ENCODE data around the gene WBP2. TPM values are rescaled to one million over a fixed set of nuclear protein-coding genes. Genes with fewer than 3 reads are reported as not detected.

Gene WBP2
- total RNA-seq, 4 donors from 2014 or later = 64.9 to 99.4 (median 76.9) TPM

DNA sequence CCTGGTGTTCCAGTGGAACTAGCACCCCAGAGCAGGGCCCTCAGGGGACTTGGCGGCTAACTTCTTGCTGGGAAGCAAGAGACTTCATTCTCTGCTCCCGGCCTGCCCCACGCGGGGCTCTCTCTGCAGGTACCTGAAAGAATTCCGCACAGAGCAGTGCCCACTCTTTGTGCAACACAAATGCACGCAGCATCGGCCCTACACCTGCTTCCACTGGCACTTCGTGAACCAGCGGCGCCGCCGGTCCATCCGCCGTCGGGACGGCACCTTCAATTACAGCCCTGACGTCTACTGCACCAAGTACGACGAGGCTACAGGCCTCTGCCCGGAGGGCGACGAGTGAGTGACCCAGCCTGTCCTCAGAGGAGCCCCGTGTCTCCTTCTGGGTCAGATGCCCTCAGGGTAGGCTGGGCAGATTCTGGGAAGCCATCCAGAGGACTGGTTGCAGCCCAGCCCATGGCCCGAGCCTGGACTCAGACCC is 45.5 kb downstream of the WBP2 start:
- DNase-seq (ENCODE audit: low spot score in 2 of 2) = peak in 1 of 2 donors; percentile 62
- TF ChIP-seq, protein P1, sequence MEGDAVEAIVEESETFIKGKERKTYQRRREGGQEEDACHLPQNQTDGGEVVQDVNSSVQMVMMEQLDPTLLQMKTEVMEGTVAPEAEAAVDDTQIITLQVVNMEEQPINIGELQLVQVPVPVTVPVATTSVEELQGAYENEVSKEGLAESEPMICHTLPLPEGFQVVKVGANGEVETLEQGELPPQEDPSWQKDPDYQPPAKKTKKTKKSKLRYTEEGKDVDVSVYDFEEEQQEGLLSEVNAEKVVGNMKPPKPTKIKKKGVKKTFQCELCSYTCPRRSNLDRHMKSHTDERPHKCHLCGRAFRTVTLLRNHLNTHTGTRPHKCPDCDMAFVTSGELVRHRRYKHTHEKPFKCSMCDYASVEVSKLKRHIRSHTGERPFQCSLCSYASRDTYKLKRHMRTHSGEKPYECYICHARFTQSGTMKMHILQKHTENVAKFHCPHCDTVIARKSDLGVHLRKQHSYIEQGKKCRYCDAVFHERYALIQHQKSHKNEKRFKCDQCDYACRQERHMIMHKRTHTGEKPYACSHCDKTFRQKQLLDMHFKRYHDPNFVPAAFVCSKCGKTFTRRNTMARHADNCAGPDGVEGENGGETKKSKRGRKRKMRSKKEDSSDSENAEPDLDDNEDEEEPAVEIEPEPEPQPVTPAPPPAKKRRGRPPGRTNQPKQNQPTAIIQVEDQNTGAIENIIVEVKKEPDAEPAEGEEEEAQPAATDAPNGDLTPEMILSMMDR (IDR thresholded peaks at IDR 0.05) = no peak
- TF ChIP-seq EP300 (IDR thresholded peaks at IDR 0.05) (no peak), POLR2AphosphoS5 (IDR thresholded peaks at IDR 0.05) (no peak)
- WGBS = 87% methylated on average over 6 of the region's 24 CpGs

DNA sequence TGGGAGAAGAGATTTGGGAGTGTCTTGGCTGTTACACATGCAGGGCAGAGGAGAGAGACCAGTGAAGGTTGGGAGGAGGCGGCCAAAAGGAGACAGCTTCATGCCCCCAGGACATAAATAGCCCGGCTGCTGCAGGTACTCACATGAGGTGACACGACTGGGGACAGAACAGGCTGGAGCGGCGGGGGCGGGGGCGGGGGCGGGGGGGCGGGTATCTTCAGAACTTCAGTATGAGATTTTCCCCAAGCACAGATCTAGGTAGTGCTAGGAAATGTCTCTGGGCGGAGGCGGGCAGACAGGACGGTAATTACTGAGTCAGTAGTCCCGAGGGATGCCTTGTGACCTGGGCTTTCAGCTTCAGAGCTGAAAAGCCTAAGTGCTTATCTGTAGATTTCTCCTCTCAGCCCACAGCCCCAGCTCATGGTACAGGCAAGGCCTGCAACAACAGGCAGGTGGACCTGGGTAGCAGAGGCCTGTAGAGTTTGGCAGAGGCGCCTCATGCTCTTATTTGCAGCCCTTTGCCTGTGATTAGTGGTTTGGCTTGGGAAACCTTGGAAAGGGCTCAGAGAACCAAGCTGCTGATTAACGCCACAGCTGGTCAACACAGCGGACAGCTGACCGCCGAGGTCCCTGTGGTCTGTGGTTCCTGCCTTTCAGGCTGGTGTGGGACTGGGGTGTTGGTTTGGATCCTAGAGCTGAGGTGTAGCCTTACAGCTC is 46.1 kb downstream of the WBP2 start:
- Histone ChIP-seq H3K9me3 (no peaks in the 10 kb centered on the region), H3K27ac (peak overlapping the region; percentile 91), H3K4me3 (no peak overlapping the region), H3K27me3 (no peaks in the 10 kb centered on the region), H3K4me1 (peaks cover 61% of the 10 kb centered on the region), H3K36me3 (peaks cover 28% of the 10 kb centered on the region)
- peak in 1 of 3 donors; percentile 40 for TF ChIP-seq POLR2AphosphoS5 (IDR thresholded peaks at IDR 0.05)
- TF ChIP-seq POLR2A (IDR thresholded peaks at IDR 0.05) = no peak
- TF ChIP-seq, protein P1 (IDR thresholded peaks at IDR 0.05) = no peak
- WGBS = 26% methylated on average over 4 of the region's 18 CpGs
- DNase-seq (ENCODE audit: low spot score in 2 of 2) = peak in 1 of 2 donors; percentile 86

More for the DNA sequence above, 45.5 kb downstream of the WBP2 start:
- H3K4me3 ChIP-seq = no peak overlapping the region
- H3K4me1 ChIP-seq = peaks cover 62% of the 10 kb centered on the region
- peaks cover 29% of the 10 kb centered on the region for H3K36me3 ChIP-seq
- peak overlapping the region; percentile 91 for H3K27ac ChIP-seq
- H3K9me3 ChIP-seq = no peaks in the 10 kb centered on the region
- no peaks in the 10 kb centered on the region for H3K27me3 ChIP-seq

DNA sequence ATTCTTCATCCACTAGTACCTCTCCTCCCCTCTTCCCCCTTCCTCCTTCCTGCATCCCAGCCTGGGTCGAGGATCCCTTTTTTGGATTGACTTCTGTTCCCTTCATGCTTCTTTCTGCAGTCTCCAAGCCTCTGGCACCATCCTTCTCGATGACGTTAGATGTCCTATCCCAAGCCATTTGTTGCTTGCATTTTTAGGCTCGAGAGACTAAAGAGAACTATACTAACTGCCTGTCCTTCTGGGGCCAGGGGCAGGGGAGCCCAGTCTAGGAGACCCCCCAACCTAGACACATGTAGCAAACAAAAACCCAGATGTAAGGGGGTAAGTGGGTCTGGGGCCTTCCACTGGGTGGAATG is 46.6 kb downstream of the WBP2 start:
- Histone ChIP-seq H3K4me1 (peaks cover 58% of the 10 kb centered on the region), H3K27me3 (no peaks in the 10 kb centered on the region), H3K36me3 (peaks cover 22% of the 10 kb centered on the region), H3K4me3 (no peak overlapping the region), H3K9me3 (no peaks in the 10 kb centered on the region), H3K27ac (peak overlapping the region; percentile 91)
- no peak for TF ChIP-seq EP300 (IDR thresholded peaks at IDR 0.05)
- DNase-seq (ENCODE audit: low spot score in 2 of 2) = peak in 1 of 2 donors; percentile 43
- WGBS = 24% methylated on average over 4 of the region's 4 CpGs

DNA sequence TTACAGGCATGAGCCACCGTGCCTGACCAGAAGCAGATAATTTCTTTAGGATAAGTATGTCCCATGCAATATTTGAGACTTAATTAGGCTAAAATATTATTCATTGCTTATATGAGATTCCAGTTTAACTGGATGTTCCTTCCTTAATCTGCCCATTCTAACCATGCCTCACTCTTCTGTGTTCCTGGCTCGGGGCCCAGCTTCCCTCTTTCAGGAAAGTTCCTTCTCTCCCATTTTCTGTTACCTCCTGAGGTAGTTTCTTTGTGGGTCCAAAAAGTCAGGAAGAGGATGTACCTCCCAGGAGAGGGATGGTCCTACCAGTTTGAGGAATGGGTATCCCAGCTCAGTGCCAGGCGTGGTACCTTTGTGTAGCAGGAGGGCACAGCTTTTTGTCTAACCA is 47.3 kb downstream of the WBP2 start:
- H3K36me3 ChIP-seq = peaks cover 16% of the 10 kb centered on the region
- no peak for DNase-seq (ENCODE audit: low spot score in 2 of 2)
- no peaks in the 10 kb centered on the region for H3K27me3 ChIP-seq
- H3K4me1 ChIP-seq = peaks cover 54% of the 10 kb centered on the region
- no peaks in the 10 kb centered on the region for H3K9me3 ChIP-seq
- peak overlapping the region; percentile 91 for H3K27ac ChIP-seq
- no peak overlapping the region for H3K4me3 ChIP-seq
- TF ChIP-seq, protein P1 (IDR thresholded peaks at IDR 0.05) = no peak
- no peak for TF ChIP-seq EP300 (IDR thresholded peaks at IDR 0.05)
- no peak for TF ChIP-seq POLR2AphosphoS5 (IDR thresholded peaks at IDR 0.05)
- WGBS = 72% methylated on average over 3 of the region's 3 CpGs

DNA sequence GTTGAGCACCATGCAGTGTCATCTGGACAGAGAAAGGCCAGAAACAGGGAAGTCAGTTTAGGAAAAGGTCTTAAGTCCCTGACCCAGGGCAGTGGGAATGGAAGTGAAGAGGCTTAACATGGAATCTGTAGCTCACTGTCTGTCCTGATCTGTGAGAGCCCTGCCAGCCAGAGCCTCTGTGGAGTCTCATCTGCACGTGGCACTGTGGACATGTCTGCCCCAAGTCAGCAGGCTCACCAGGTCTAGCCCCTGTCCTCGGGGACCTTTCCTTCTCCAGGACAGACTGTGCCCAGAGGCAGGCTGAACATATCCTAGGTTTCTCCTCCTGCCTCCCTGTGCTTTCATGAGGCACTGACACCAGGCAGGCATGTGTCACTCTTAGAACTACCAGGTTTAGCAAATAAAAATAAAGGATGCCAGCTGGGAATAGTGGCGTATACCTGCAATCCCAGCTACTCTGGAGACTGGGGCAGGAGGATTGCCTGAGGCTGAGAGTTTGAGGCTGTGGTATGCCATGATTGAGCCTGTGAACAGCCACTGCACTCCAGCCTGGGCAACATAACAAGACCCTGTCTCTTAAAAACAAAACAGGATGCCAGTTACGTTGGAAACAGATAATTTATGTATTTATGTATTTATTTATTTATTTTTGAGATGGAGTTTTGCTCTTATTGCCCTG is 48.2 kb downstream of the WBP2 start:
- H3K27me3 ChIP-seq = no peaks in the 10 kb centered on the region
- H3K9me3 ChIP-seq = no peaks in the 10 kb centered on the region
- H3K4me1 ChIP-seq = peaks cover 50% of the 10 kb centered on the region
- no peak for TF ChIP-seq POLR2AphosphoS5 (IDR thresholded peaks at IDR 0.05)
- DNase-seq (ENCODE audit: low spot score in 2 of 2) = no peak
- WGBS = 71% methylated on average over 4 of the region's 4 CpGs
- peak overlapping the region; percentile 91 for H3K27ac ChIP-seq
- no peak overlapping the region for H3K4me3 ChIP-seq
- peaks cover 7% of the 10 kb centered on the region for H3K36me3 ChIP-seq

DNA sequence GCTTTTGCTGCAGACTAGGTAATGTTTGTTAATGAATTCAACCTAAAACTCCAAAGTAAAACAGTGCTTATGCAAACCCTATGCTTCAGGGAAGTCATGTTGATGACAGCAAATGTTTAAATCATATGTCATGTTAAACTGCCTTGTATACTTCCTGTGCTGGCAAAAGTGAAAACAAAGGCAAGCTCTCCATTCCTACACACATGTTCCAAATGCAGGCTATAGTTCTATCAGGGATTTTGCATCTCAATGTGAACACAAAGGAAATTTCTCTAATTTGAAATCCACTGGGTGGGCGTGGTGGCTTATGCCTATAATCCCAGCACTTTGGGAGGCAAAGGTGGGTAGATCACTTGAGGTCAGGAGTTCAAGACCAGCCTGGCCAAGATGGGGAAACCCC is 51.3 kb downstream of the WBP2 start:
- 95% methylated on average over 1 of the region's 1 CpG for WGBS
- Histone ChIP-seq H3K4me3 (no peak overlapping the region), H3K27me3 (no peaks in the 10 kb centered on the region), H3K4me1 (peaks cover 22% of the 10 kb centered on the region), H3K9me3 (no peaks in the 10 kb centered on the region), H3K36me3 (peaks cover 16% of the 10 kb centered on the region), H3K27ac (no peak overlapping the region)
- peak in 1 of 2 donors; percentile 8 for DNase-seq (ENCODE audit: low spot score in 2 of 2)
- no peak for TF ChIP-seq POLR2A (IDR thresholded peaks at IDR 0.05)
- TF ChIP-seq EP300 (IDR thresholded peaks at IDR 0.05) = no peak
- TF ChIP-seq, protein P1 (IDR thresholded peaks at IDR 0.05) = no peak
- TF ChIP-seq POLR2AphosphoS5 (IDR thresholded peaks at IDR 0.05) = no peak

All from suprapubic skin (tissue), 4 donors.